Astrocyte of the hippocampus (primary cell): Measurements from ENCODE around the gene CYP2S1.
A peak's percentile ranks its signal among the peaks of the same experiment; 100 is the strongest.

ENCODE experiments used
- DNase-seq: peaks from one replicate; pipeline ENCODE4 v3.0.0; 2011; ENCODE audit warnings: low read depth, low spot score

Gene CYP2S1

GRCh38 chr19:41194157-41194552 is 1.1 kb downstream of the CYP2S1 start:
- no peak for DNase-seq

- DNase-seq, result peak; percentile 50
Observed at GRCh38 chr19:41195675-41196497, 2.9 kb downstream of the CYP2S1 start.

- no peak for DNase-seq
Observed at GRCh38 chr19:41198559-41198958, 5.5 kb downstream of the CYP2S1 start.

GRCh38 chr19:41203371-41203770 is 10.4 kb downstream of the CYP2S1 start:
- no peak for DNase-seq

- DNase-seq, result peak; percentile 92
Observed at GRCh38 chr19:41204338-41204737, 11.3 kb downstream of the CYP2S1 start.

- DNase-seq, result no peak
Observed at GRCh38 chr19:41205995-41206394, 13.0 kb downstream of the CYP2S1 start.

- no peak for DNase-seq
Observed at GRCh38 chr19:41206456-41206855, 13.4 kb downstream of the CYP2S1 start.

GRCh38 chr19:41206926-41207750 is 14.1 kb downstream of the CYP2S1 start:
- DNase-seq, result no peak

GRCh38 chr19:41214161-41214560 is 21.1 kb downstream of the CYP2S1 start:
- DNase-seq, result no peak

- no peak for DNase-seq
Observed at GRCh38 chr19:41217741-41218140, 24.7 kb downstream of the CYP2S1 start.

- DNase-seq, result no peak
Observed at GRCh38 chr19:41218249-41218614, 25.2 kb downstream of the CYP2S1 start.

GRCh38 chr19:41218615-41219507 is 25.8 kb downstream of the CYP2S1 start, which contains the start of gene AXL:
TSS of gene AXL (plus strand) at chr19:41219223. CDS start at chr19:41219393, 170 bp downstream.
- DNase-seq, result peak; percentile 91

- peak; percentile 74 for DNase-seq
Observed at GRCh38 chr19:41219924-41220567, 27.0 kb downstream of the CYP2S1 start.

- no peak for DNase-seq
Observed at GRCh38 chr19:41220811-41221210, 27.8 kb downstream of the CYP2S1 start.

- DNase-seq, result no peak
Observed at GRCh38 chr19:41221514-41222205, 28.6 kb downstream of the CYP2S1 start.

- DNase-seq, result no peak
Observed at GRCh38 chr19:41222240-41222639, 29.2 kb downstream of the CYP2S1 start.

- DNase-seq, result peak; percentile 93
Observed at GRCh38 chr19:41223431-41224234, 30.6 kb downstream of the CYP2S1 start.

GRCh38 chr19:41224632-41225031 is 31.6 kb downstream of the CYP2S1 start:
- DNase-seq, result no peak

- peak; percentile 96 for DNase-seq
Observed at GRCh38 chr19:41225238-41226052, 32.4 kb downstream of the CYP2S1 start.
